CD4-positive, alpha-beta memory T cell (primary cell): Measurements from ENCODE around the gene UBTD1. TPM values are rescaled to one million over a fixed set of nuclear protein-coding genes. Genes with fewer than 3 reads are reported as not detected.

ENCODE experiments used
- CTCF ChIA-PET: fragments of 350-600 bp; sonication (Branson Sonifier 250); formaldehyde crosslinking; loops from one replicate; lab custom pipeline; 2021; ENCODE audit warnings: inconsistent platforms; ENCODE audit not compliant: partially characterized antibody; lab: Charles Lee
- POLR2A ChIA-PET: fragments of 350-600 bp; sonication (Branson Sonifier 250); formaldehyde crosslinking; loops from one replicate; lab custom pipeline; 2021; ENCODE audit not compliant: partially characterized antibody; lab: Charles Lee
- DNase-seq, 5 donors: peaks; one replicate each; pipeline versions ENCODE4 v3.0.0 to v3.0.0-alpha.2; 2020 to 2022; ENCODE audit warnings: mixed read lengths in 1 of 5
- H3K27ac ChIP-seq: one replicate; pipeline ENCODE4 v1.7.0; 2013; ENCODE audit warnings: low read depth, low read length
- H3K27me3 ChIP-seq: 2 replicates; pipeline ENCODE4 v1.7.0; 2013; ENCODE audit warnings: mild to moderate bottlenecking, low read length, moderate library complexity; ENCODE audit not compliant: insufficient read depth
- H3K36me3 ChIP-seq: 2 replicates; pipeline ENCODE4 v1.7.0; 2013; ENCODE audit warnings: mild to moderate bottlenecking, low read length, moderate library complexity; ENCODE audit not compliant: insufficient read depth
- H3K4me1 ChIP-seq: 2 replicates; pipeline ENCODE4 v1.7.0; 2013; ENCODE audit warnings: mild to moderate bottlenecking, low read length, moderate library complexity; ENCODE audit not compliant: insufficient read depth
- H3K4me3 ChIP-seq, 2 donors: one replicate each; pipeline ENCODE4 v1.7.0; 2013; ENCODE audit warnings: low read length in 2 of 2, mild to moderate bottlenecking in 1 of 2
- H3K9me3 ChIP-seq, 2 donors: one replicate each; pipeline ENCODE4 v1.7.0; 2013; ENCODE audit warnings: low read length in 2 of 2, control low read depth in 1 of 2; ENCODE audit not compliant: control insufficient read depth in 1 of 2
- H3K27ac Mint-ChIP-seq, 7 donors: one replicate each; pipeline ENCODE4 v1.8.0; 2020 to 2021; ENCODE audit warnings: mixed read lengths in 7 of 7, mild to moderate bottlenecking in 6 of 7, inconsistent platforms in 3 of 7, moderate library complexity in 3 of 7
- H3K27me3 Mint-ChIP-seq, 2 donors: one replicate each; pipeline ENCODE4 v1.8.0; 2020 to 2021; ENCODE audit warnings: mixed read lengths in 2 of 2
- H3K36me3 Mint-ChIP-seq, 2 donors: one replicate each; pipeline ENCODE4 v1.8.0; 2020 to 2021; ENCODE audit warnings: mixed read lengths in 2 of 2, inconsistent platforms in 1 of 2, mild to moderate bottlenecking in 1 of 2
- H3K4me1 Mint-ChIP-seq, 4 donors: one replicate each; pipeline ENCODE4 v1.8.0; 2020 to 2021; ENCODE audit warnings: mixed read lengths in 4 of 4, mild to moderate bottlenecking in 1 of 4
- H3K4me3 Mint-ChIP-seq, 8 donors: one replicate each; pipeline ENCODE4 v1.8.0; 2020 to 2021; ENCODE audit warnings: mixed read lengths in 8 of 8, mild to moderate bottlenecking in 7 of 8, moderate library complexity in 6 of 8, inconsistent platforms in 3 of 8
- H3K9me3 Mint-ChIP-seq, 8 donors: one replicate each; pipeline ENCODE4 v1.8.0; 2020 to 2021; ENCODE audit warnings: mixed read lengths in 8 of 8, mild to moderate bottlenecking in 5 of 8, inconsistent platforms in 3 of 8, moderate library complexity in 1 of 8
- intact Hi-C: fragments of 100-400 bp; cut with micrococcal nuclease; formaldehyde crosslinking; loops from one replicate; pipeline ENCODE4 v1.15.1; 2023
- polyA plus RNA-seq, 2 donors: library from polyadenylated mRNA; unstranded; fragments of 300-500 nt; fragmentation: Illumina TruSeq; gene quantifications; one replicate each; pipeline ENCODE4 v1.2.3, GENCODE V29; 2021
- total RNA-seq, 2 experiments: library from RNA; stranded (reverse); gene quantifications; one replicate each; pipeline ENCODE4 v1.2.3, GENCODE V29; 2021

The UBTD1 gene
- total and polyA plus RNA-seq, 4 experiments from 2014 or later, result 1.3 to 1.9 (median 1.8) TPM

- no peak for DNase-seq
- Histone ChIP-seq H3K4me3 (no peak overlapping the region), H3K27ac (no peak overlapping the region), H3K4me1 (no peaks in the 10 kb centered on the region), H3K9me3 (no peaks in the 10 kb centered on the region), H3K27me3 (no peaks in the 10 kb centered on the region), H3K36me3 (no peaks in the 10 kb centered on the region)
- Mint-ChIP-seq H3K9me3 (peaks cover 0 to 3% (median 0%) of the 10 kb centered on the region in 8 donors), H3K36me3 (no peaks in the 10 kb centered on the region), H3K27me3 (no peaks in the 10 kb centered on the region), H3K4me1 (peaks cover 0 to 2% (median 1%) of the 10 kb centered on the region in 4 donors), H3K27ac (no peak overlapping the region), H3K4me3 (no peak overlapping the region)
- ChIA-PET POLR2A (no interaction called here), CTCF (no interaction called here)
- intact Hi-C loops, result no loop called here
These were observed 31.2 kb downstream of the UBTD1 start for GRCh38 chr10:97529685-97530465.

- no peak overlapping the region for H3K27ac ChIP-seq
- H3K9me3 Mint-ChIP-seq, result peaks cover 0 to 3% (median 0%) of the 10 kb centered on the region in 8 donors
- no peaks in the 10 kb centered on the region for H3K27me3 Mint-ChIP-seq
- no peaks in the 10 kb centered on the region for H3K36me3 ChIP-seq
- H3K4me3 Mint-ChIP-seq, result no peak overlapping the region
- intact Hi-C loops, result no loop called here
- no peaks in the 10 kb centered on the region for H3K36me3 Mint-ChIP-seq
- H3K27me3 ChIP-seq, result no peaks in the 10 kb centered on the region
- H3K4me3 ChIP-seq, result no peak overlapping the region
- H3K4me1 Mint-ChIP-seq, result peaks cover 0 to 2% (median 1%) of the 10 kb centered on the region in 4 donors
- no peaks in the 10 kb centered on the region for H3K9me3 ChIP-seq
- ChIA-PET CTCF (no interaction called here), POLR2A (no interaction called here)
- H3K4me1 ChIP-seq, result no peaks in the 10 kb centered on the region
- no peak for DNase-seq
- no peak overlapping the region for H3K27ac Mint-ChIP-seq
These were observed 32.8 kb downstream of the UBTD1 start for GRCh38 chr10:97531401-97531986.

GRCh38 chr10:97532935-97533671, 34.4 kb downstream of the UBTD1 start:
- Mint-ChIP-seq H3K27me3 (no peaks in the 10 kb centered on the region), H3K36me3 (no peaks in the 10 kb centered on the region), H3K4me1 (peaks cover 0 to 2% (median 1%) of the 10 kb centered on the region in 4 donors), H3K9me3 (peaks cover 0 to 3% (median 0%) of the 10 kb centered on the region in 8 donors), H3K27ac (no peak overlapping the region), H3K4me3 (no peak overlapping the region)
- H3K36me3 ChIP-seq, result no peaks in the 10 kb centered on the region
- H3K27me3 ChIP-seq, result no peaks in the 10 kb centered on the region
- no peaks in the 10 kb centered on the region for H3K4me1 ChIP-seq
- CTCF ChIA-PET, result interaction anchor here (0.7 to 1.4 kb wide), 4 partner anchors 12 to 67 kb away, joined by 3 read pairs; no protein-coding TSS in a partner anchor
- no peak overlapping the region for H3K27ac ChIP-seq
- no peak overlapping the region for H3K4me3 ChIP-seq
- POLR2A ChIA-PET, result no interaction called here
- DNase-seq, result no peak
- H3K9me3 ChIP-seq, result no peaks in the 10 kb centered on the region
- intact Hi-C loops, result no loop called here

- ChIA-PET POLR2A (no interaction called here), CTCF (interaction anchor here (0.7 to 2.1 kb wide), 9 partner anchors 10 to 80 kb away, joined by 3 to 15 read pairs (median 3); partner anchors contain the start of gene UBTD1)
- H3K9me3 Mint-ChIP-seq, result peaks cover 0 to 3% (median 0%) of the 10 kb centered on the region in 8 donors
- no peak overlapping the region for H3K27ac Mint-ChIP-seq
- H3K27me3 ChIP-seq, result no peaks in the 10 kb centered on the region
- H3K4me3 Mint-ChIP-seq, result no peak overlapping the region
- H3K9me3 ChIP-seq, result no peaks in the 10 kb centered on the region
- no peak overlapping the region for H3K27ac ChIP-seq
- no peaks in the 10 kb centered on the region for H3K36me3 ChIP-seq
- no peaks in the 10 kb centered on the region for H3K4me1 ChIP-seq
- H3K4me3 ChIP-seq, result no peak overlapping the region
- H3K27me3 Mint-ChIP-seq, result no peaks in the 10 kb centered on the region
- H3K4me1 Mint-ChIP-seq, result peaks cover 0 to 2% (median 1%) of the 10 kb centered on the region in 4 donors
- intact Hi-C loops, result no loop called here
- DNase-seq, result no peak
- H3K36me3 Mint-ChIP-seq, result no peaks in the 10 kb centered on the region
These were observed 35.2 kb downstream of the UBTD1 start for GRCh38 chr10:97533888-97534287.

GRCh38 chr10:97534746-97535367, 36.1 kb downstream of the UBTD1 start:
- H3K36me3 ChIP-seq, result no peaks in the 10 kb centered on the region
- no peaks in the 10 kb centered on the region for H3K9me3 ChIP-seq
- H3K27ac ChIP-seq, result no peak overlapping the region
- Mint-ChIP-seq H3K4me3 (no peak overlapping the region), H3K4me1 (peaks cover 0 to 1% (median under 1%) of the 10 kb centered on the region in 4 donors), H3K36me3 (no peaks in the 10 kb centered on the region), H3K27ac (no peak overlapping the region), H3K27me3 (no peaks in the 10 kb centered on the region), H3K9me3 (peaks cover 0 to 1% (median 0%) of the 10 kb centered on the region in 8 donors)
- H3K4me3 ChIP-seq, result no peak overlapping the region
- ChIA-PET CTCF (interaction anchor here (1.0 to 2.1 kb wide), 6 partner anchors 9 to 81 kb away, joined by 3 to 15 read pairs (median 3); partner anchors contain the start of gene UBTD1), POLR2A (no interaction called here)
- H3K4me1 ChIP-seq, result no peaks in the 10 kb centered on the region
- no peak for DNase-seq
- intact Hi-C loops, result no loop called here
- no peaks in the 10 kb centered on the region for H3K27me3 ChIP-seq

- H3K27me3 ChIP-seq, result no peaks in the 10 kb centered on the region
- ChIA-PET POLR2A (no interaction called here), CTCF (interaction anchor here (0.7 to 0.9 kb wide), 2 partner anchors 18 to 28 kb away, joined by 3 read pairs; no protein-coding TSS in a partner anchor)
These were observed 38.6 kb downstream of the UBTD1 start for GRCh38 chr10:97537186-97537869.

More at GRCh38 chr10:97537186-97537869, 38.6 kb downstream of the UBTD1 start:
- no peaks in the 10 kb centered on the region for H3K4me1 ChIP-seq
- Mint-ChIP-seq H3K27me3 (no peaks in the 10 kb centered on the region), H3K9me3 (no peaks in the 10 kb centered on the region), H3K4me1 (no peaks in the 10 kb centered on the region), H3K36me3 (no peaks in the 10 kb centered on the region), H3K4me3 (no peak overlapping the region), H3K27ac (no peak overlapping the region)
- no peak overlapping the region for H3K4me3 ChIP-seq
- intact Hi-C loops, result no loop called here
- no peak overlapping the region for H3K27ac ChIP-seq
- H3K9me3 ChIP-seq, result no peaks in the 10 kb centered on the region
- no peaks in the 10 kb centered on the region for H3K36me3 ChIP-seq
- DNase-seq, result no peak
